Stimulated activated CD4-positive, alpha-beta T cell treated with anti-CD3 and anti-CD28 coated beads, TNF-alpha, amount 100 ng/mL, for 4 hours (primary cell): Measurements from ENCODE around the gene HADHB.

ENCODE experiments used
- DNase-seq, 3 experiments: peaks; one replicate each; pipeline ENCODE4 v3.0.0-alpha.2; 2020; ENCODE audit warnings: low read depth in 3 of 3

The HADHB gene

DNA sequence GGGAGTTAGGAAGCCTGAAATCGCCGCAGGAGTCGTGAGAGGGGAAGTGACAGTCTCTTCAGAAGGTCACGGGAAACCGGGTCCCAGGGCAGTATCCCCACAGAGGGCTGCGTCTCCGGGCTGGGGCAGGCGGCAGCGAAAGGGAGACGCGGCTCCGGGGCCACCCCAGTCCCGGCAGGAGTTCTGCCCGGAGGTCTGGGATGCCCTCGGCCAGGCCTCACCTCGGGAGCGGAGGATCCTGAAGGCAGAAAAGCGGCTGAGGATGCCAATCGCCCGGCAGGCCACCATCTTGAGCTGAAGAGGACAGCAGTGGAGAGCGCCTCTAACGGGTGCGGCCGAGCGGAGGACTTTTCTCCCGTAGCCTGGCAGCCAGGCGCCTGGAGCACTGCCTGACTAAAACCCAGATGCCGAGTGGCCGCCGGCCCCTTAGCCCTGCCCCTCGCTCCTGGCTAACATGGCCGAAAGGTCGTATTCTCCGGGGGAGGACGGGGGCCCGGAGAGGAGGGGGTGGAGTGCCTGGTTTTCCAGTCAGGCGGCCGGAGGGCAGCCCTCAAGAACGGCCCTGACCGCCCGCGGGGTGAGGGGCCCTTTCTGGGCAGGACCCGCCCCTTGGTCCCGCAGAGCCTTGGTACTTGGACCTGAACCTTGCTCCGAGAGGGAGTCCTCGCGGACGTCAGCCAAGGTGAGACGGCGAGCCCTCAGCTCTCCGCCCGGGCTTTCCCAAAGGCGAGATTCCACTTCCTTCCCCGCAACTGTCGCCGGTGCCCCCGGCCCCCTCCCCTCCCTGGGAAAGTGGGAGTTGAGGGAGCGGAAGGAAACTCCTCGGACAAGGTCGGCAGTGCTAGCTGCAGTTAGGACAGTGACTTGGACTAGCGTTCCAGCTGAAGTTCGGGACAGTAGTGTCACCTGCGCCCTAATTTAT, at the start of gene HADHB, which contains the start of gene HADHA:
HADHB (plus strand) TSS at position 631 of the 922 bp plus-strand sequence. CDS start 9,316 bp downstream, outside the sequence.
HADHA (minus strand) TSS at position 324 of the 922 bp plus-strand sequence; CDS start at position 288, 36 bp downstream.
- DNase-seq, result peak; percentile 71 to 72 (median 71)

DNA sequence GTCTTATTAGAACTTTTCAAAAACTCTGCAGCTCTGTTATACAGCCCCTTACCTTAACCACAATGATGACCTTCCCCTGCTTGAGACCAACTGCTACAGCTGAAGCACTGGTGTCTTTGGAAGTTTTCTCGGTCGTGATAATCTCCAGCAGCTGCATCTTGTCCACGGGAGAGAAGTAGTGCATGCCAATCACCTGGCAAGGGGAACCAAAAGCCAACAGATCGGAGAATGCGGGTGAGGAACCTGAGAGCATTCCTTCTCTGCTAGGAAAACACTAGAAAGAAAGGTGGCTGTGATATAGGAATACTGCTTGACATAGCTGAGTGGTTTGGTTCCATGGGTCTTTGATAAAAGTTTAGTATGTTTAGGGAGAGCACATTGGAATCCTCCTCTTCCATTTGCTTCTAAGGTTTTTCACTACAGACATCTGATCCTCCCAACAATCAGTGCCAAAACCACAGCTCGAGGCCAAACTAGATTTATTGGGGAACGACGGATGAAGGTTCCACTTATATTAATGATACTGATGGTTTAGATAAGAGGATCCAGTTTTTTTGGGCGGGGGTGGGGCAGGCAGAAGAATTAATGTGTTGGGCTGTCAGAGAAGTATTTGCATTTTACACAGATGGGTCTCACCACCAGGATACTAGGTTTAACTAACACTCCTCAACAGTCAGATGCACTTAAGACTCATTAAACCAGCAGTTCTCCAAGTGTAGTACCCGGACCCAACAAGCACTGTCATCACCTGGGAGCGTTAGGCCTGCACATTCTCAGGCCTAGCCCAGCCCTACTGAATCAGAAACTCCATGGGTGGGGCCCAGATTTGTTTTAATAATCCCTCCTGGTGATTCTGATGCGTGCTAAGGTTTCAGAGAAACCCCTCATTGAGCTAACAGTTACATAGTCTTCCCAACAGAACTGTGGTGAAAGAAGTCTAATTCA, 49.4 kb upstream of the HADHB start:
- DNase-seq, result no peak

DNA sequence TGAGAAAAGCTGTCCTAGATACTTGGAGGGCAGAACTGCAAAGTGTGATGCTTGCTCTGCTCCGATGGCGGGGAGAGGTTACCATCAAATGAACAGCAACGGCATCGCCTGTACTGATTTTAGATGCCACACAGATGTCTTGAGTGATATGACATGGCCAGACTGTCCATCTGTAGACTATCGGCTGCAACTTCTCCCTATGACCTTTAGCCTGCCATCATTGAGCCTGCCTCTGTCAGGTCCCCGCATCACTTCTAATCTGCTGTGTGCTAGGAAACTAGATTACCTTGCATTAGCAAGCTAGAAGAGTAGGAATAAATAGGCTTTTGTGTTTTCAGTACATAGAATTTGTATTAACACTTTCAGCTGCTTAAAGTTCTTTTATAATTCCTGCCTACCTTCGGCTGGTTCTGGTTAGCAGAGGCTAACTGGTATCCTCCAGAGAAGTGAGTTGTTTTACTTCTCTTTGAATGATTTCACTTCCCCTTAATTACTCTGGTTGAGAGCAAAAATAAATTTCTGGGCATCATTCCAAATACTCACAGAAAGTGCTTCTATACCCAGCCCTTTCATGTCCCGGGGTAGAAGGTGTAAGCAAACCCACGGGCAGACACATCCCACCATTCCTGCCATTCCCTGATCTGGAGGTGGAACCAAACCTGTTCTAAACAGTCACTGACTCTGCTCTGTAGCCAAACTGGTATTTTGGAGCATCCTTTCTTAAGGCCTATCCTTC, 47.9 kb upstream of the HADHB start:
- no peak for DNase-seq

DNA sequence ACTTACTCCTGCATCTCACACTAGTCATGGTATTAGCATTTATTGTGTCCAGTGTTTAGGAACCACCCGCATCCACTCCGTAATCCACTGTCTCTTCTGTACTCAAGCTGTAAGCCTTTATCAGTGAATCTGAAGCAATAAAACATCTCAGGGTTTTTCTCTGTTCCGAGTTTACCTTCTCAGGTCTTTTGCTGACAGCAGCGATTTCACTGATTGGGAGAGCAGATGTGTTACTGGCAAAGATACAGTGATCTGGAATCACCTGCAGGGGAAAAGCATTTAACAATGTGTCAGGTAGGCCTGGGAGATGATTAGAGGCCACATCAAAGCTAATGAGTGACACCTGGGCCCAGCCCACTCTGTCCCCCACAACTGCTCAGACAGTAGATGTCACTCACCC, 47.2 kb upstream of the HADHB start:
- no peak for DNase-seq

DNA sequence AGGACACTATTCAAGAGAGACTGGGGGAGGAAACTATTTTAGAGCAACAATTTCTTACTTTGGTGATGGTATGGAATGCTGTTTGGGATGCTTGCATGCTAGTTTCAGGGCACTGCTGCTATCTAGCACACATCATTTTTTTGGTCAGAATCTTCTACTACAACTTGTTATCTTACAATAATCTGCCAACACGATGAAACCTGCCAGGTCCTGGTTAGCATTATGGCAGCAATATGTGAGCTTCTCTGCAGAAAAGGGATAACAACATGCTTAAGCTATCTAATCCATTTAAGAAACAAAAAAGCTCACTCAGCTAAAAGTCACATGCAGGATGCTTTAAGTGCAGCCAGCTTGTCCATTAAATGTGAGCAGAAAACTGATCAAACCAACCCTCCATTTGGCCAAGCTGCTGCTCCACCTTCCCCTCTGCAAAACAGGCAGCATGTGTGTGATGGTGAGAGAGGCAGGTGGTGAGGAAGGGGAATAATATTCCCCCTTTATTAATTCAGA, 41.7 kb upstream of the HADHB start:
- no peak for DNase-seq

DNA sequence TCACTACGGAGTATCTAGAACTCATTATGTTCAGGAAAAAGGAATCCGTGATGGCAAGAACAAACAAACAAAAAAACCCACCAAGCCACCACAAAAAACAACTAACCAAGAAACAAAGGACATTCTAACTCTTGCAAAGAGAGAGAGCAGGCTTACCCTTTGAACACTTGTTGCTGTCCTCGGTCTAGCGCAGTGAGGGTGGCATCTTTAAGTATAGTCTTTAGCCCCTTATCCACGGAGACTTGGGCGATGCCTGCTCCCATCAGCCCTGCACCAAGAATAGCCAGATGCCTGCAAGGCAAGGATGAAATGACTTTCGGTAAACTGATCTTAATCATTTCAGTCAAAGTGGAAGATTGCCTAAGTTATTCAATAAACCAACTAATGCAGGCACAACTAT, 40.8 kb upstream of the HADHB start:
- DNase-seq, result no peak

DNA sequence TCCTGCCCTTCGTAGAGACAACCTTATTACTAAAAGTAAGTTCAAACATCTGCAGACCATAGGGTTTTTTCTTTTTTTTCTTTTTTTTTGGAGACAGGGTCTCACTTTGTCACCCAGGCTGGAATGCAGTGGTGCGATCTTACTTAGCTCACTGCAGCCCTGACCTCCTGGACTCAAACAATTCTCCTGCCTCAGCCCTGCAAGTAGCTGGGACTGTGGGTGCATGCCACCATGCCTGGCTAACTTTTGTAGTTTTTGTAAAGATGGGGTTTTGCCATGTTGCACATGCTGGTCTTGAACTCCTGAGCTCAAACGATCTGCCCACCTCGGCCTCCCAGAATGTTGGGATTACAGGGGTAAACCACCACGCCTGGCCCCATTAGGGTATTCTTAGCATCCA, 32.7 kb upstream of the HADHB start:
- no peak for DNase-seq

DNA sequence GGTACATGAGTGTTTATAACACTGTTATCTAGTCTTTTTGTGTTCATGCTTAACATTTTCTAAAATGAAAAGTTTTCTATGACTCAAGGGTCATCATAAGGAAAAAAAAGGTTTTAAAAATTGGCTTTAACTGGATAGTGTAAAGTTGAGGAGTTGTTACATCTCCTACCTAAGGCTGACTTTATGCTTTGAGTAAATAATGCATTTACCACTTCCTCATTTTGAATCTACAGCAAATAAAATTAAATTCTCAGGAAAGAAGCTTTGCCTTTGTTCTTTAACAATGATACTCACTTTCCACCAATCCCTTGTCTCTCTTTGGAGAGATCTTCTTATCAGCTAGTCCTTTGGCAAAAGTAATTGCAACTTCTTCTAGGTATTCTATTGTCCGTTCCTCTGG, 30.0 kb upstream of the HADHB start:
- no peak for DNase-seq

DNA sequence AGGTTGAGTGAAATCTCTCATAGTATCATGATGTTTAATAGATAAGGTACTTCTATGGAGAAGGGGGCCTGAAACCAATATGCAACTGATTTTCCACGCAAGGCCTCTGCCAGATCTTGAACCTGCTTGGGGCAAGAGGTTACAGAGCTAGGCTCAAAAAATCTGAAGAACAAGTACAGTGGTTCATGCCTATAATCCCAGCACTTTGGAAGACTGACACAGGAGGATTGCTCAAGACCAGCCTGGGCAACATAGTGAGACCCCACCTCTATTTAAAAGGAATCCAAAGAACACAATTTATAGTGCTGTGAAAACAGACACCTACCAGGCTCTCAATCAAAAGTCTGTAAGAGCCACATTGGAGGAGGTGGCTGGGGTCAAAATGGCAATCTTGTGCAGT, 28.9 kb upstream of the HADHB start:
- DNase-seq, result no peak

DNA sequence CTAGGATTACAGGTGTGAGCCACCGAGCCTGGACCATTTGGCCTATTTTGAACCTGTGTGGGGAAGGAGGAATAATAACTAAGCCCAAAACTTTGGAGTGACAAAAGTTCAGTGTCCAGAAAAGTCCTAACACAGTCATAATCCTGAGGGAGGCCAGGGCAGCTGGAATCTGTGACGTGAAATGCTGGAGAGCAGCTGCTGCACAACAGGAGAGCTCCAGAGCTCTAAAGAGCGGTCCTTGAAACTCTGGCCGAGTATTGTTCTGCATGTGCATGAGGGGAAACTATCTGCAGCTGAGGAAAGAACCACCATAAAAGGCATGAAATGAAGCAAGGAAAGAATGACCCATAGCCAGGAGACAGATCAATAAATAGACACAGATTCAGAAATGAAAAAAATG, 28.2 kb upstream of the HADHB start:
- no peak for DNase-seq

DNA sequence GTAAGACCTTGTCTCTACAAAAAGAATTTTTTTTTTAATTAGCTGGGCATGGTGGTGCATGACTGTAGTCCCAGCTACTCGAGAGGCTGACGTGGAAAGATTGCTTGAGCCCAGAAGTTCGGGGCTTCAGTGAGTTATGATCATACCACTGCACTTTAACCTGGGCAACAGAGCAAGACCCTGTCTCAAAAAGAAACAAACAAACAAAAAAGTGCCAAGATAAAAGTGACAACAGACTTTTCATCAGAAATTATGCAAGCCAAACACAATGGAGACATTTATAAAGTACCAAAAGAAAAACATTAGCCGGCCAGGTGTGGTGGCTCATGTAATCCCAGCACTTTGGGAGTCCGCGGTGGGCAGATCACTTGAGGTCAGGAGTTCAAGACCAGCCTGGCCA, 27.0 kb upstream of the HADHB start:
- DNase-seq, result no peak

DNA sequence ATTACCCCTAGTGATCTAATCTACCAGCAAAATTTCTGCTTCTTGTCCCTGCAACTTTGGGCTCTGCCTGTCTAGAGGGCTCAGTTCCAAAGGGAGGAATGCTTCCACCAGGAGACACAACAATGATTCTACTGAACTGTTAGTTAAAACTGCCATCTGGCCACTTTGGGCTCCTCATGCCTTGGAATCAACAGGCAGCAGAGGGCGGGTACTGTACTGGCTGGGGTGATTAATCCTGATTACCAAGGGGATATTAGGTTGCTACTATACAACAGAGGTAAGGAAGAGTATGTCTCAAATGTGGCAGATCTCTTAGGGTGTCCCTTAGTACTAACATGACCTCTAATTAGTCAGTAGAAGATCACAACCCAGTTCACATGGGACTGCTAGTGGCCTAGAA, 21.7 kb upstream of the HADHB start:
- no peak for DNase-seq

DNA sequence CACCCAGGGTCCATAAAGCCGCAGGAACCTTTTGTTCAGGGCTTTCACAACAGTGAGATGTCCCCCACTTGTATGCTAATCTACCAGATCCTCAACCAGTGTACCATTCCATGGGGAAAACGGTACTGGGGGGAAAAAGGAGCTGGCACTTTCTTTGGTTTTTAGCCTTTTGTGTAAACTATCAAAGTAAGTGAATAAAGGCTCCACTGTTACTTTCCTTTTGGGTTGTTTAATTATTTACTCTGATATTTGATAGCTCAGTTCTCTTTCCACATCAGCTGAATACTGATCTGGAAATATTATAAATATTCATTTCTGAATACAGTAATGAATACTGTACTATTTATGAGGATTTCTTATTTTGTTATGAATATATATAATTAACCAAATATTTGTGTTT, 20.6 kb upstream of the HADHB start:
- no peak for DNase-seq

DNA sequence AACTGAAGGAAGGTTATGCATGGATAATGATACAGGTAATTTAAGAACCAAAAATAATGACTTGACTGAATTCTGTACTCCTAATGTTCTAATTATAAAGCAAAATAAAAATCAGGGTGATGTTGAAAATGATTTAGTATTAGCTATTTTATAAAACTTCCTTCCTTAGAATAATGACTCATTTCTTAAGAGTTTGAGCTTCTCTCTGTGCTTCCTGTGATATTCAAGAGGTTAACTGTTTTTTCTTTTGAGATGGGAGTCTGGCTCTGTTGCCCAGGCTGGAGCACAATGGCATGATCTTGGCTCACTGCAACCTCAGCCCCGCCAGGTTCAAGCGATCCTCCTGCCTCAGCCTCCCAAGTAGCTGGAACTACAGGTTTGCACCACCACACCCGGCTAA, 15.1 kb upstream of the HADHB start:
- DNase-seq, result no peak

DNA sequence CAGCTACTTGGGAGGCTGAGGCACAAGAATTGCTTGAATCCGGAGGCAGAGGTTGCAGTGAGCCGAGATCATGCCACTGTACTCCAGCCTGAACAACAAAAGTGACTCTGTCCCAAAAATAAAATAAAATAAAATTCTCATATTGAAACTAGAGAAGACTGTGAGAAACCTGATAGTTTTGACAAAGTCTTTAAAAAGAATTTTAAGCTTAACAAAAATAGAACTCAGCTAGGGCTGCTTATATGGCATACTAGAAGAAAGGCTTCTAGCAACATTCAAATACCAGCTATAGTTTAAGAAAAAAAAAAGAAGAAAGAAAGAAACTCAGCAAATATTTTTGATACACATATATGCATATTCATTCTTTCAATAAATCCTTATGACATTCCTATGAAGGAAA, 13.9 kb upstream of the HADHB start:
- no peak for DNase-seq

DNA sequence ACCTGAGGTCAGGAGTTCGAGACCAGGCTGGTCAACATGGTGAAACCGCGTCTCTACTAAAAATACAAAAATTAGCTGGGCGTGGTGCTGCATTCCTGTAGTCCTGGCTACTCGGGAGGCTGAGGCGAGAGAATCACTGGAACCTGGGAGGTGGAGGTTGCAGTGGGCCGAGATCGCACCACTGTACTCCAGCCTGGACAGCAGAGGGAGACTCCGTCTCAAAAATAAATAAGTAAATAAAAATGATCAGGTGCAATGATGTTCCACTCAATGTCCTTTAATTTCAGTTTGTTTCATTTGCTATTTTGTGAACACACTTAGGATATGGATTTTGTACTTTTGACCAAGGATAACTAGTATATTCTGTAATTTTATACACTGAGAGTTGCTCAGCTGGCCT, 9.7 kb upstream of the HADHB start:
- DNase-seq, result no peak

DNA sequence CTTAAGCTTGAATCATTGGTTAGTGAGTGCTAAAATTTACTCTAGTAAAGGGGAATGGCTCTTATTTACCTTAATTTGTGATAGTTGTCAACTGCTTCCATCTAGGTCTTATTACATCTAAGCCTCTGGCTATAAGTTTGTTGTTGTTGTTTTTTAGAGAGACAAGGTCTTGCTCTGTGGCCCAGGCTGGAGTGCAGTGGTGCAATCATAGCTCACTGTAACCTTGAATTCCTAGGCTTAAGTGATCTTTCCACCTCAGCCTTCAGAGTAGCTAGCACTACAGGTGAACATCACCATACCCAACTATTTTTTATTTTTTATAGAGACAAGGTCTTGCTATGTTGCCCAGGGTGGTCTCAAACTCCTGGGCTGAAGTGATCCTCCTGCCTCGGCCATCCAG, 6.9 kb upstream of the HADHB start:
- DNase-seq, result no peak

DNA sequence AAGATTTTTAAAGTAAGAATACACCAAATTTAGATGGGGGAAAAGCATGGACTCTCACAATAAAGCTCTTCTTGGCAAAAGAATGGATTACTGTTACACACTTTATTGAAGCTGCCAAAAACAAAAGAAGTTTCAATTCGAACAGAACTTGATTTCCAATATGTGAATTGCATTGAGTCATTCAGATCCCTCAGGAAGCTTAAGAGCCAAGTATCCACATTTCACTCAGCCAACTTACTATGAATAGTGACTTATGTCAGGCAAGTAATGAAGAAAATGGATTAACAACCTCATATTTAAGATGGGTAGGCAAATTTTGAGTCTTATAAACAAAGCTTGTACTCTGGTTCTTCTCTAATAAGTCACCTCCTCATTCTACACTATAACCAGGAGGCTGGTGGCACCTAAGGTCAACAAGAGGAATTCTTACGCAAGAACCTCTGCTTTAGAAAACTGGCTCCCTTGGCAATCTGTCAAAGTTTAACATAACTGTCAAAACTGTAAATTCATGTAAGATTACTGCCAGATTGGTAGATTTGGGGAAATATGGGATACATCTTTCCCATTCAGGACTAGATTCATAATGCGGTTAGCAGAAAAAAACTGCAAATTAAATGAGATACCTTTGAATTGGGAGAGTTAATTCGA, 6.3 kb upstream of the HADHB start:
- no peak for DNase-seq

DNA sequence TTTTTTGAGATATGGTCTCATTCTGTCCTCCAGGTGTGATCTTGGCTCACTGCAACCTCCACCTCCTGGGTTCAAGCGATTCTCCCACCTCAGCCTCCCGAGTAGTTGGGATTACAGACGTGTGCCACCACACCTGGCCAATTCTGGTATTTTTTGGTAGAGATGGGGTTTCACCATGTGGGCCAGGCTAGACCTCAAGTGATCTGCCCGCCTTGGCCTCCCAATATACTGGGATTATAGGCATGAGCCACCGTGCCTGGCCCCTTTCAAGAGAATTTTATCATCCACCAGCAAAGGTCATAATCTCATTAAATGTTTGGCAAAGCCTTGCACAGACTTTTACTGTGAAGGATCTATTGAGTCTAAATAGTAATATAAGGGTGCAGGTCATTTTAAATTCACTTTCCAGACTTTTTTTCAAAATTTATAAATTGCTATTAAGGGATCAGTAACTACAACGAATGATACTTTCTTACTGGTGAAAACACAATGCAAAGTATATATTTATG, 2.8 kb upstream of the HADHB start:
- no peak for DNase-seq

DNA sequence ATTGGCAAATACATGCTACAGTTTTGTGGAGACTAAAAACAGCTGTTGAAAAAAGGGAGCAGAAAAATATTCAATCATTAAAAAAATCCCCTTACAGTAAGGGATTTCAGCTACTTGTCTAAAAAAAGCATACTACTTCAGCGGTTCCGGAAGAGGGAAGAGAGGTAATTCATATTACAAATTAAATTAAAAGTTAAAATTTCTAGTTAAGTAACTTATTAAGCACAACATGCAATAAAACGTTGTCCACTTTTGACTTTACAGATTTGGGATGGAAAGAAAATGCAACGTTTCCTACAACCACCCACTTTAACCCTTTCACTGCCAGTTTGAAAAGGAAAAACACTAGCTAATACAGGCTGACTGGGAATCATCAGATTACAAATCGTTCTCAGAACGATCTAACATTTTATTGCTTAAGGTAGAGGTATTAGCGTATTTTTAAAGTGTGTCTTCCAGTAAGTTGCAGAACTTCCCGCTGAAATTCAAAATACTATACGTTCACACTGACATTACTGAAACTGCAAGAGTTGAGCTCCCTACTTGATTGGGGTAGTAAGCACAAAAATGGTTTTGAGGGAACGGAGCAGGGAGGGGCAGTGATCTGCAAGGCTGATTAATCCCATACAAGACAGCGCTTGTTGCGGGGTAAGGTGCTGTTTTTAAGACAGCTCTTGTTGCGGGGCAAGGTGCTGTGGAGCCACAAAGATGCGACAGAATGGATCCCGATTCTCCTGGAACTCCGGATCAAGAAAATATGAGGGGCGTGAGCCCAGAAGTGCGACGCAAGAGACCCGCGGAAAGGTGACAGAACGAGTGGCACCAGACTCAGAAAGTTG, 1.1 kb upstream of the HADHB start:
- DNase-seq, result no peak
